GM23338 (cell line): Measurements from ENCODE around the gene BICRAL. TPM values are rescaled to one million over a fixed set of nuclear protein-coding genes. Genes with fewer than 3 reads are reported as not detected.

Source experiments
- ATAC-seq: fragments of 200-7000 bp; cut with Tn5 transposase; 3 replicates; pipeline ENCODE4 v1.9.1; 2020
- DNase-seq: peaks from one replicate; pipeline ENCODE4 v3.0.0-alpha.2; 2015; ENCODE audit warnings: low spot score
- H2AFZ ChIP-seq: fragments of 200-600 bp; sonication (generic); 2 replicates; pipeline ENCODE4 v1.8.0; 2016; ENCODE audit warnings: antibody characterized with exemption, mild to moderate bottlenecking, moderate library complexity
- H3F3A ChIP-seq: fragments of 200-600 bp; sonication (generic); replicated peaks from 2 replicates; pipeline ENCODE4 v1.8.0; 2017; ENCODE audit warnings: antibody characterized with exemption, mixed run types, low read depth
- H3K27ac ChIP-seq: fragments of 200-600 bp; sonication (generic); 2 replicates; pipeline ENCODE4 v1.6.1; 2016; ENCODE audit warnings: low read depth
- H3K27me3 ChIP-seq: fragments of 200-600 bp; sonication (generic); 2 replicates; pipeline ENCODE4 v1.8.0; 2016; ENCODE audit warnings: mild to moderate bottlenecking, mixed run types, moderate library complexity; ENCODE audit not compliant: insufficient read depth
- H3K36me3 ChIP-seq: fragments of 200-600 bp; sonication (generic); 2 replicates; pipeline ENCODE4 v1.8.0; 2016; ENCODE audit warnings: mild to moderate bottlenecking; ENCODE audit not compliant: insufficient read depth
- H3K4me1 ChIP-seq: fragments of 200-600 bp; sonication (generic); 2 replicates; pipeline ENCODE4 v1.8.0; 2016; ENCODE audit warnings: mild to moderate bottlenecking, moderate library complexity; ENCODE audit not compliant: insufficient read depth
- H3K4me2 ChIP-seq: fragments of 200-600 bp; sonication (generic); 2 replicates; pipeline ENCODE4 v1.7.1; 2017; ENCODE audit warnings: mixed run types
- H3K4me3 ChIP-seq: fragments of 200-600 bp; sonication (generic); 2 replicates; pipeline ENCODE4 v1.6.1; 2016; ENCODE audit warnings: mixed run types
- H3K79me2 ChIP-seq: fragments of 200-600 bp; sonication (generic); replicated peaks from 2 replicates; pipeline ENCODE4 v1.8.0; 2017; ENCODE audit warnings: mild to moderate bottlenecking; ENCODE audit not compliant: insufficient read depth
- H3K9me2 ChIP-seq: fragments of 200-600 bp; sonication (generic); 2 replicates; pipeline ENCODE4 v1.8.0; 2017; ENCODE audit not compliant: insufficient read depth
- H4K20me1 ChIP-seq: fragments of 200-600 bp; sonication (generic); replicated peaks from 2 replicates; pipeline ENCODE4 v1.8.0; 2017; ENCODE audit warnings: mild to moderate bottlenecking; ENCODE audit not compliant: insufficient read depth
- H3K27ac Mint-ChIP-seq: 2 replicates; pipeline ENCODE4 v1.8.0; 2020; ENCODE audit warnings: inconsistent platforms, mild to moderate bottlenecking, moderate library complexity, mixed read lengths
- H3K27me3 Mint-ChIP-seq: 3 replicates; pipeline ENCODE4 v1.8.0; 2022; ENCODE audit warnings: low read depth, mild to moderate bottlenecking, moderate library complexity, mixed read lengths, inconsistent platforms; ENCODE audit not compliant: insufficient read depth, poor library complexity
- H3K36me3 Mint-ChIP-seq: 3 replicates; pipeline ENCODE4 v1.8.0; 2021; ENCODE audit warnings: low read depth, mild to moderate bottlenecking, inconsistent platforms, moderate library complexity, mixed read lengths
- H3K4me1 Mint-ChIP-seq: 3 replicates; pipeline ENCODE4 v1.8.0; 2020; ENCODE audit warnings: mild to moderate bottlenecking, inconsistent platforms, mixed read lengths
- H3K4me3 Mint-ChIP-seq: 3 replicates; pipeline ENCODE4 v1.8.0; 2021; ENCODE audit warnings: moderate library complexity, mild to moderate bottlenecking, inconsistent platforms, mixed read lengths
- H3K9me3 Mint-ChIP-seq: 3 replicates; pipeline ENCODE4 v1.8.0; 2020; ENCODE audit warnings: moderate library complexity, mild to moderate bottlenecking, inconsistent platforms, mixed read lengths
- CREB1 ChIP-seq: fragments of 250-450 bp; sonication (Bioruptor Pico); IDR thresholded peaks from 2 replicates; pipeline ENCODE4 v1.5.0; 2020; ENCODE audit warnings: low read depth, mild to moderate bottlenecking, moderate library complexity
- EZH2 ChIP-seq: fragments of 200-600 bp; sonication (generic); IDR thresholded peaks from one replicate; pipeline ENCODE4 v1.8.0; 2017; ENCODE audit warnings: antibody characterized with exemption, mild to moderate bottlenecking, low read depth; ENCODE audit not compliant: unreplicated experiment
- EZH2phosphoT487 ChIP-seq: fragments of 200-600 bp; sonication (generic); IDR thresholded peaks from one replicate; pipeline ENCODE4 v1.8.1; 2018; ENCODE audit warnings: antibody characterized with exemption; ENCODE audit not compliant: unreplicated experiment
- NANOG ChIP-seq: IDR thresholded peaks from 2 replicates; pipeline ENCODE4 v1.6.1; 2016; ENCODE audit warnings: antibody characterized with exemption, borderline replicate concordance
- POLR2AphosphoS5 ChIP-seq: IDR thresholded peaks from 2 replicates; pipeline ENCODE4 v1.6.1; 2016; ENCODE audit warnings: antibody characterized with exemption, low read depth
- STAT1 ChIP-seq: IDR thresholded peaks from one replicate; pipeline ENCODE4 v1.6.1; 2016; ENCODE audit warnings: antibody characterized with exemption; ENCODE audit not compliant: unreplicated experiment
- ZNF114 ChIP-seq: fragments of 250-450 bp; sonication (Bioruptor Pico); IDR thresholded peaks from 2 replicates; pipeline ENCODE4 v1.5.0; 2020; ENCODE audit warnings: mild to moderate bottlenecking, moderate library complexity
- ZNF331 ChIP-seq: fragments of 250-450 bp; sonication (Bioruptor Pico); IDR thresholded peaks from 2 replicates; pipeline ENCODE4 v1.5.0; 2020; ENCODE audit warnings: low read depth, mild to moderate bottlenecking, moderate library complexity
- polyA plus RNA-seq: library from polyadenylated mRNA; unstranded; fragments of >200 nt; fragmentation: Nextera tagmentation; extraction: Ambion mirVana; gene quantifications from 2 replicates; pipeline ENCODE4 v1.2.1, GENCODE V29; 2016
- total RNA-seq: library from RNA; depleted of rRNA; stranded (reverse); fragments of >200 nt; shearing (Covaris generic); gene quantifications from 2 replicates; pipeline ENCODE4 v1.2.3, GENCODE V29; 2014
- TF ChIP-seq, protein P1 (sequence below): IDR thresholded peaks from 2 replicates; pipeline ENCODE4 v1.6.1; 2016; ENCODE audit warnings: antibody characterized with exemption
- TF ChIP-seq, protein P2 (sequence below), 2 experiments: fragments of 200-600 bp in 1 of 2; sonication (generic) in 1 of 2; conservative IDR thresholded peaks; 2 replicates each; pipeline versions ENCODE4 v1.5.1 to v1.6.1; 2016 to 2017; ENCODE audit warnings: antibody characterized with exemption in 2 of 2, low read depth in 2 of 2, mild to moderate bottlenecking in 2 of 2, moderate library complexity in 1 of 2
- TF ChIP-seq, protein P3 (sequence below): IDR thresholded peaks from one replicate; pipeline ENCODE4 v1.6.1; 2018; ENCODE audit warnings: antibody characterized with exemption; ENCODE audit not compliant: unreplicated experiment

BICRAL gene
- total and polyA plus RNA-seq, 2 experiments from 2014 or later = 3.4 to 11.7 TPM

DNA sequence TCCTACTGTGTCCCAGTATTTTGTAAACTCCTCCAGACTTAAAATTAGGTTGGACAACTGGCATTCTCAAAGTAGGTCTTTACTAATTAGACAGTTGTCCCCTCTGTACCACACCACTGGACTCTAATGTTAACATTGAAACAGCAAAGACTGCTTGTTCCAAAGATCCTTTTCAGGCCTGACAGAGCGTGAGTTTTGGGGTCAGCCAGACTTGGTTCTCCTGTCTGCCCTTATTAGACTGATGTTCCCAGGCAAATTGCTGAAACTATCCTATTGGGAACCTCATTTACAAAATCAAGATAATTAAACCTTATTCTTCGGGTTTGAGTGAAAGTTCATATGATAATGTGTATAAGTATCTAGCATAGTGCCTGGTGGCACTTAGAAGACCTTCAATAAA is 3.7 kb upstream of the BICRAL start (continued):
- TF ChIP-seq ZNF331 (no peak), POLR2AphosphoS5 (no peak), NANOG (no peak), CREB1 (CRISPR knock-in tag) (no peak), ZNF114 (CRISPR knock-in tag) (no peak), STAT1 (no peak), EZH2phosphoT487 (no peak)
- TF ChIP-seq, protein P1, sequence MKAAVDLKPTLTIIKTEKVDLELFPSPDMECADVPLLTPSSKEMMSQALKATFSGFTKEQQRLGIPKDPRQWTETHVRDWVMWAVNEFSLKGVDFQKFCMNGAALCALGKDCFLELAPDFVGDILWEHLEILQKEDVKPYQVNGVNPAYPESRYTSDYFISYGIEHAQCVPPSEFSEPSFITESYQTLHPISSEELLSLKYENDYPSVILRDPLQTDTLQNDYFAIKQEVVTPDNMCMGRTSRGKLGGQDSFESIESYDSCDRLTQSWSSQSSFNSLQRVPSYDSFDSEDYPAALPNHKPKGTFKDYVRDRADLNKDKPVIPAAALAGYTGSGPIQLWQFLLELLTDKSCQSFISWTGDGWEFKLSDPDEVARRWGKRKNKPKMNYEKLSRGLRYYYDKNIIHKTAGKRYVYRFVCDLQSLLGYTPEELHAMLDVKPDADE = no peak
- TF ChIP-seq, protein P2, sequence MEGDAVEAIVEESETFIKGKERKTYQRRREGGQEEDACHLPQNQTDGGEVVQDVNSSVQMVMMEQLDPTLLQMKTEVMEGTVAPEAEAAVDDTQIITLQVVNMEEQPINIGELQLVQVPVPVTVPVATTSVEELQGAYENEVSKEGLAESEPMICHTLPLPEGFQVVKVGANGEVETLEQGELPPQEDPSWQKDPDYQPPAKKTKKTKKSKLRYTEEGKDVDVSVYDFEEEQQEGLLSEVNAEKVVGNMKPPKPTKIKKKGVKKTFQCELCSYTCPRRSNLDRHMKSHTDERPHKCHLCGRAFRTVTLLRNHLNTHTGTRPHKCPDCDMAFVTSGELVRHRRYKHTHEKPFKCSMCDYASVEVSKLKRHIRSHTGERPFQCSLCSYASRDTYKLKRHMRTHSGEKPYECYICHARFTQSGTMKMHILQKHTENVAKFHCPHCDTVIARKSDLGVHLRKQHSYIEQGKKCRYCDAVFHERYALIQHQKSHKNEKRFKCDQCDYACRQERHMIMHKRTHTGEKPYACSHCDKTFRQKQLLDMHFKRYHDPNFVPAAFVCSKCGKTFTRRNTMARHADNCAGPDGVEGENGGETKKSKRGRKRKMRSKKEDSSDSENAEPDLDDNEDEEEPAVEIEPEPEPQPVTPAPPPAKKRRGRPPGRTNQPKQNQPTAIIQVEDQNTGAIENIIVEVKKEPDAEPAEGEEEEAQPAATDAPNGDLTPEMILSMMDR (conservative IDR thresholded peaks at IDR 0.05; ENCODE audit: low read depth in 2 of 2) = no peak
- TF ChIP-seq, protein P3, sequence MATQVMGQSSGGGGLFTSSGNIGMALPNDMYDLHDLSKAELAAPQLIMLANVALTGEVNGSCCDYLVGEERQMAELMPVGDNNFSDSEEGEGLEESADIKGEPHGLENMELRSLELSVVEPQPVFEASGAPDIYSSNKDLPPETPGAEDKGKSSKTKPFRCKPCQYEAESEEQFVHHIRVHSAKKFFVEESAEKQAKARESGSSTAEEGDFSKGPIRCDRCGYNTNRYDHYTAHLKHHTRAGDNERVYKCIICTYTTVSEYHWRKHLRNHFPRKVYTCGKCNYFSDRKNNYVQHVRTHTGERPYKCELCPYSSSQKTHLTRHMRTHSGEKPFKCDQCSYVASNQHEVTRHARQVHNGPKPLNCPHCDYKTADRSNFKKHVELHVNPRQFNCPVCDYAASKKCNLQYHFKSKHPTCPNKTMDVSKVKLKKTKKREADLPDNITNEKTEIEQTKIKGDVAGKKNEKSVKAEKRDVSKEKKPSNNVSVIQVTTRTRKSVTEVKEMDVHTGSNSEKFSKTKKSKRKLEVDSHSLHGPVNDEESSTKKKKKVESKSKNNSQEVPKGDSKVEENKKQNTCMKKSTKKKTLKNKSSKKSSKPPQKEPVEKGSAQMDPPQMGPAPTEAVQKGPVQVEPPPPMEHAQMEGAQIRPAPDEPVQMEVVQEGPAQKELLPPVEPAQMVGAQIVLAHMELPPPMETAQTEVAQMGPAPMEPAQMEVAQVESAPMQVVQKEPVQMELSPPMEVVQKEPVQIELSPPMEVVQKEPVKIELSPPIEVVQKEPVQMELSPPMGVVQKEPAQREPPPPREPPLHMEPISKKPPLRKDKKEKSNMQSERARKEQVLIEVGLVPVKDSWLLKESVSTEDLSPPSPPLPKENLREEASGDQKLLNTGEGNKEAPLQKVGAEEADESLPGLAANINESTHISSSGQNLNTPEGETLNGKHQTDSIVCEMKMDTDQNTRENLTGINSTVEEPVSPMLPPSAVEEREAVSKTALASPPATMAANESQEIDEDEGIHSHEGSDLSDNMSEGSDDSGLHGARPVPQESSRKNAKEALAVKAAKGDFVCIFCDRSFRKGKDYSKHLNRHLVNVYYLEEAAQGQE = no peak

DNA sequence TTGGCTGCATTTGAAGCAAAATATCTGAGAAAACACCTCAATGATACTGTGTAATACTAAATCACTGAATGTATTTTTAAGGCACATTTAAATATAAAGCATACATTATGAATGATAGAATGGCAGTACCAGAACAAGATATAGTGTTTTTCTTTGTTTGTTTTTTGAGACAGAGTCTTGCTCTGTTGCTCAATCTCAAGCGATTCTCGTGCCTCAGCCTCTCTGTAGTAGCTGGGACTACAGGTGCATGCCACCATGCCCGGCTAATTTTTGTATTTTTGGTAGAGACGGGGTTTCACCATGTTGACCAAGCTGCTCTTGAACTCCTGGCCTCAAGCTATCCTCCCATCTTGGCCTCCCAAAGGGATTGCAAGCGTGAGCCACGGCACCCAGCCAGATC is 2.3 kb upstream of the BICRAL start:
- no peak for ATAC-seq

More for the DNA sequence above, 2.3 kb upstream of the BICRAL start:
- TF ChIP-seq CREB1 (CRISPR knock-in tag) (no peak), POLR2AphosphoS5 (no peak), EZH2 (no peak), STAT1 (no peak), ZNF114 (CRISPR knock-in tag) (no peak)
- TF ChIP-seq, protein P3 = no peak
- TF ChIP-seq, protein P1 = no peak
- TF ChIP-seq, protein P2 (conservative IDR thresholded peaks at IDR 0.05; ENCODE audit: low read depth in 2 of 2) = no peak
- H3K4me1 Mint-ChIP-seq = peaks cover 25% of the 10 kb centered on the region
- Histone ChIP-seq H3K79me2 (peaks cover 18% of the 10 kb centered on the region), H3K27me3 (no peaks in the 10 kb centered on the region), H3K4me1 (peaks cover 2% of the 10 kb centered on the region; the same call in 1 of the 2 replicates), H3K4me2 (no peak overlapping the region), H3K36me3 (no peaks in the 10 kb centered on the region), H4K20me1 (no peaks in the 10 kb centered on the region), H3K4me3 (no peak overlapping the region), H3F3A (0 out of 2 replicates have a peak, but pooled peaks cover 9% of the 10 kb centered on the region), H2AFZ (no peak overlapping the region), H3K9me2 (no peaks in the 10 kb centered on the region), H3K27ac (no peak overlapping the region)
- H3K27me3 Mint-ChIP-seq = peaks cover 32% of the 10 kb centered on the region
- peaks cover 8% of the 10 kb centered on the region for H3K36me3 Mint-ChIP-seq
- no peak for DNase-seq
- 0 out of 3 replicates have a peak overlapping the region, but pooled peaks have one; percentile 29 for H3K4me3 Mint-ChIP-seq
- H3K27ac Mint-ChIP-seq = no peak overlapping the region
- no peaks in the 10 kb centered on the region; the same call in 2 of the 3 replicates for H3K9me3 Mint-ChIP-seq
